GM18951 (cell line): ENCODE data around the gene SMG6.

ENCODE experiments used
- POLR2A ChIP-seq: IDR thresholded peaks from 4 replicates; pipeline ENCODE4 v1.6.1; 2011; ENCODE audit warnings: mild to moderate bottlenecking; ENCODE audit not compliant: insufficient read length, insufficient read depth; ENCODE audit errors: extremely low read depth
- in situ Hi-C: fragments of 300-500 bp; cut with MboI; formaldehyde crosslinking; loops from one replicate; pipeline ENCODE4 v1.12.0; 2022; ENCODE audit warnings: low sequenced_read_pairs, mixed read lengths, inconsistent platforms; ENCODE audit not compliant: unreplicated experiment

SMG6 gene

DNA sequence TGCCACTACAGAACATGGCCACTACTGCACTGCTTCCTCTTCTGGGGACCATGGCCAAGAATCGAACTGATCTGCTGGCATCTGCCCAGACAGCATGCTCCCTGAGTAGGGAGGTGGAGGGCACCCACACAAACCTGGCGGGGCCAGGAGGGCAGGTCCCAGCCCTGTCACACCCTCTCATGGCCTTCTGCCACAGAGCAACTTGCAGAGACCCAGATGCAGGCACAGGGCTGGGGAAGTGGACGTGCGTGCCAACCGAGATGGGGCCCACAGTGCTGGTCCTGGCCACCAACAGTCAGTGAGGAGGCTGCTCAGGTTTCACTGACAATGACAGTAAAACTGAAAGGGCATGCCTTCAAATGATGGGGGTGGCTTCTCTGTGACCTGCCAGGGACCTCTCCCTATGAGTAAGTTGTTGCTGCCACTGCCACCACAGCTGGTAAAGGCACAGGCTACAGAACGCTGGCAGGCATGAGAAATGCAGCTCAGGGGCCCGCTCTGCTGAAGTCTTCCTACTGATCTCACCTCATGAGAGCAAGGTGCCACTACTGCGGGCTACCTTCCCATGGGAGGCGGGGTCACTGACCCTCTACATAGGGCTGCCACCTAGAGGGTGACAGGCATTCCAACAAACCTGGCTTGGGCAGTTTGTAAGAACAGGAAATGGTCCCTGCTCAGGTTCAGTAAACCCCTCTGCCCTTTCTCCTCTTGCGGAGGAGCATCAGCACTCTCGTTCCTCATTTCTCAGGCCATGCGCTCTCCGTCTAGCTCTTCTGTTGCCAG, 233.2 kb downstream of the SMG6 start:
- TF ChIP-seq POLR2A, result peak; percentile 14
- in situ Hi-C loops, result no loop called here

DNA sequence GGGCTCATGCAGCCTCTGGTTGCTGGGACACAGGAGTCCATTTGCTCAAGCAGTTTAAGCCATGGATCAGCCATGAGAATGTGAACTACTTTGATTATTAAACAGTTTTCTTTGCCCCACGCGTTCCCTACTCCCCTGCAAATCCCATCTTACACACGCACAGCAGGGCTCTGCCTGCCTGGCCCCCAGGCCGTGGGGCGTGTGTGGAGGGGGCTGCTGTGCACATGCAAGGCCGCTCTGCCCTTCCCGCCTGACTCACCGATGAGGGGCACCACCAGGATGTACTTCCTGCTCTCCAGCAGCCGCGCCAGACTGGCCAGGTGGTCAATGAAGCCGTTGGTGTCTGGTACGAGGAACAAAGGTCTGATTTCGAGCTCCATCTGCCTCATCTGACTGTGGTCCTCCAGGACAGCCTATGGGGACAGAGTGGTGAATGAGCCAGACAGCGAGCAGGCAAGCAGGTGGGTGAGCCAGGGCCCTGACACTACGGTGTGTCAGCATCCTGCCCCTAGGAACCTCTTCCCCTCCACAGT, 235.0 kb downstream of the SMG6 start:
- no peak for TF ChIP-seq POLR2A
- in situ Hi-C loops, result loop anchor here (10.0 kb wide), 1 partner anchor 176 kb away; no protein-coding TSS in a partner anchor

DNA sequence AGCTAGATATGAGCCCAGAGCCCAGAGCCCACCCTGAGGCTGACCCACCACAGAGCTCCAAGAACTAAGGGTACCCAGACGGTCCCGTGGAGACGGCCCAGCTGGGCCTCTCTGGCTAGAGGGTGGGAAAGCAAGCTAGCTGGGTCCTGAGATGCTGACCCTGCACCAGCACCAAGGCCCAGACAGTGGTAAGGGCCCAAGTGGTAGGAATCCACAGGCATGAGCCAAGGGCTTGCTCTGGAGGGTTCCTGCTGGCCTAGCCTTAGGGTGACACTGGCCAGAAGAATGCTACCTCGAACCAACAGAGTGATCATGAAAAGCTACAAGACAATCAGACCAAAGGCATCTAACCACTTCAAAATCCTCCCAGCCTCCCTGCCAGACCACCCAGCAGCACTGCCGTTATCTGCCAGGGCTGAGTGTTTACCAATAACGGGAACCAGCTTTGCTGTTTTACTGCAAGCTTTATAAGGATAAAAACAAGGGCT, 235.5 kb downstream of the SMG6 start:
- in situ Hi-C loops, result loop anchor here (10.0 kb wide), 1 partner anchor 177 kb away; no protein-coding TSS in a partner anchor
- no peak for TF ChIP-seq POLR2A

DNA sequence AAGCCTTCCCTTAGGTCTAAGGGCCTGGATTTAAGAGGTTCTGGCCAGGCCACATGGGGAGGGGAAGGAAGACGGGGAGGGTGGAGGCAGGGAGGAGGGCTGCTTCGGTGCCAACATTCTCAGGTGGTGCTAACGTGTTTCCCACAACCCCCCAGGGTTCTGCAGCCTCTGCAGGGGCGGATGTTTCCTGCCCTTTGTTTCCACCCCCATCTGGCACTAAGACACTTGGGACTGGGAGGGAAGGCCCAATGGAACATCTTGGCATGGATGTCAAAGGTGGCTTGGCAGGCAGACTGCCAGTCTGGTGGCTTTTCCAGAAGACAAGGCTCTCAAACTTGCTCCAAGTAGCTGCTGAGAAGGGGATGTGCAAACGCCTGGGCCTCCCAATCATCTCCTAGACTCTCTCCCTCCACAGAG, 236.0 kb downstream of the SMG6 start:
- in situ Hi-C loops, result loop anchor here (10.0 kb wide), 1 partner anchor 177 kb away; no protein-coding TSS in a partner anchor
- TF ChIP-seq POLR2A, result no peak

DNA sequence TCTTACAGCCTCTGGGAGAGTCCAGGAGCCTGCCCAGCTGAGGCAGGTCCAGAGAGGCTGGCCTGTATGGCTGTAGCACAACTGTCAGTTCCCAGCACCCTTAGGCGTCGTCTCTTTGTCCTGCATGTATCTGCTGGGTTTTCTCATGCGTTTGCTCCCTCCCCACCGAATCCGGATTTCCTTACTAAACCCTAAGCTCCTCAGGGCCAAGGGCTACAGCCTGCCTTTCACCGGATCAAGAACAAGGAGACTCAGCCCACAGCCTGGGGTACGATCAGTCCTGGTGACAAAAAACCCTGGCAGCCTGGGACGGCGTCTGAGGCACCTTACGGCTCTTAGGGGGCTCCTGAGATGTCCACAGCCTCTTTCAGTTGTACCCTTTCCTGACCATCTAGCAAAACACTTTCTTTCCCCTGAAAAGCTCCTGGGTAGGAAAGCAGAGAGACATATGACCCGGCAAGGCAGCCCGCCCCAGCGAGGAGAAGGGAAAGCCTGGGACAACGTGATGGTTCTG, 236.5 kb downstream of the SMG6 start:
- in situ Hi-C loops, result loop anchor here (10.0 kb wide), 1 partner anchor 178 kb away; no protein-coding TSS in a partner anchor
- TF ChIP-seq POLR2A, result no peak

DNA sequence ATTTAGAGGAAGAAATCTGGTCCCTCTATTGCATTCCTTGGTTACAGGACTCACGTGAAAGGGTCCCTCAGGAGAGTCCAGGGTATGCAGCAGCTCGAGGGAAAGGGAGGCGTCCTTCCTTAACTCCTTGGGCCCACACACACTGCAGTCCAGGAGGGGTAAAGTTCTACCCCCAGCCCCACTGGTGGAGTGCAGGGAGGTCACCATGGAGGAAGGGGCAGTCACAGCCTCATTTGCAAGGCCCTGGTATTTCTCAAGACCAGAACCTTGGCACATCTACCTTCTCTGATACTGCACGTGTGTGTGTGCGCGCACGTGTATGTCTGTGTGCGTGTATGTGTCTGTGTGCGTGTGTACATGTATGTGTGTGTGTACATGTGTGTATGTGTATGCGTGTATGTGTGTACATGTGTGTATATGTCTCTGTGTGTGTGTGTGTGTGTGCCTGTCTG, 237.6 kb downstream of the SMG6 start:
- in situ Hi-C loops, result loop anchor here (10.0 kb wide), 1 partner anchor 179 kb away; no protein-coding TSS in a partner anchor
- no peak for TF ChIP-seq POLR2A

DNA sequence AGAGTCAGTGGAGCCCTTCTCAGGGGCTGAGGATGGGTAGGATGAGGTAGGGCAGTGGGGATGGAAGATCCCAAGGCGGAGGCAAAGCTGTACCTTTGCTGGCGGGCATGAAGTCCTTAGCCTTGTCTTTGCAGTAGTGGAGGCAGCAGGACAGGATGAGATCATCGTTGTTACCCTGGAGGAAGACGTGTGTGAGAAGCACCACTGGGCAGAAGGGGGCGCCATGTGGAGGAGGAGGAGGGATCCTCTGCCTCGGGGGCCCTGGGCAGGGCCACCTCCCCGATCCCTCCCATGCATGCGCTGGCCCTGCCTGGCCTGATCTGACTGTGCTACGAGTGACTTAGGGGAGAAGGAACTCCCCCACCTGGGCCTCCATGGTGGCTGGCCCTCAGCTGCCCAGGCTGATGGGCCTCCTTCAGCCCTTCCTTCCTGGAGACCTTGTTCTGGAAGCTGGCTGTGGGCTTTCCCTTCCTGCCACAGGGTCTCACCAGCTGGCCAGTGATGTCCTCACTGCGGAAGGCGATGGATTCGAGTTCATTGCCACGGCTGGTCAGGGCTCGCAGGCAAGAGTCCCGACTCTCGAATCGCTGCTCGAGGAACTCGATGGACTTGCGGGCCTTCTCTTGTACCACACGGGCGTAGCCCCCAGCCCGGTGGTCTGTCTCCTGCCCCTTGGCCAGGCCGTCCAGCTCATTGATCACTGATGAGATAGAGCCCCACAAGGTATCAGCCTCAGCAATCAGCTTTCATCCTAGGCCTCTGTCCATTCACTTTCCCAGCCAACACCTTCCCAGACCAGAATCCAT, 238.4 kb downstream of the SMG6 start:
- in situ Hi-C loops, result loop anchor here (10.0 kb wide), 1 partner anchor 180 kb away; no protein-coding TSS in a partner anchor
- no peak for TF ChIP-seq POLR2A

DNA sequence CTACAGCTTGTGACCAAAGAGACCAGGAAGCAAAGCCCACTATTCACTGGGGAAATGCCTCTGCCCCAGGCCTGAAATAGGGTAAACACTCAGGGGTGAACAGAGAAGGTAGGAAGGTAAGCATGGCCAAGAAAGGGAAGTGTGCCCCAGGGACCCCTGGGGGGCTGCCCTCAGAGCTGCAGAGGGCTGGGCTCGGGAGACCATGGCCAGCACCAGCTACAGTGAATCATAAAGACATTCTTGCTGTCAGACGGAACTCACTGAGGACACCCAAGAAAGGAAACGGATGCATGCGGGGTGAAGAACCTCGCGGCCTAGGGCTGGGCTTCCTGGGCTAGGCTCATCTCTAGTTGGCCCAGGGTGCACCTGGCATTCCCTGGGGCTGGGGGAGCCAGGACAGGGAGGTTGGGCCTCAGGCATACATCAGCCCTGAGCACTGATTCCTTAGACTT, 239.0 kb downstream of the SMG6 start:
- peak; percentile 6 for TF ChIP-seq POLR2A
- in situ Hi-C loops, result loop anchor here (10.0 kb wide), 1 partner anchor 180 kb away; no protein-coding TSS in a partner anchor

DNA sequence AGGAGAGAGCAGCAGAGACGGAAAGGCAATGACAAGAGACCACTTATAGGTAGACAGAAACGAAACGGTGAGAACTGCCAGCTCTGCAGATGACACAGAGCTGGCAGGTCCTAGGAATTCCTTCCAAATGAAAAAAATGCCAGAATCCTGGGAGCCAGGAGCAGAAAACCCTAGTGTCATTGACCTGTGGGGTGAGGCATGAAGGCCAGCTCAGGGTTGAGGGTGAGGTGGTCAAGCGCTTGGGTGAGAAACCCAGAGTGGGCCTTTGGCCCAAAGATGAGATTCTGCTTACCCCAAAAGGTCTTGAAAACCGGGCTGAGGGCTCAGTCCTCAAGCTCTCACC, 239.5 kb downstream of the SMG6 start:
- in situ Hi-C loops, result loop anchor here (10.0 kb wide), 1 partner anchor 181 kb away; no protein-coding TSS in a partner anchor
- no peak for TF ChIP-seq POLR2A

DNA sequence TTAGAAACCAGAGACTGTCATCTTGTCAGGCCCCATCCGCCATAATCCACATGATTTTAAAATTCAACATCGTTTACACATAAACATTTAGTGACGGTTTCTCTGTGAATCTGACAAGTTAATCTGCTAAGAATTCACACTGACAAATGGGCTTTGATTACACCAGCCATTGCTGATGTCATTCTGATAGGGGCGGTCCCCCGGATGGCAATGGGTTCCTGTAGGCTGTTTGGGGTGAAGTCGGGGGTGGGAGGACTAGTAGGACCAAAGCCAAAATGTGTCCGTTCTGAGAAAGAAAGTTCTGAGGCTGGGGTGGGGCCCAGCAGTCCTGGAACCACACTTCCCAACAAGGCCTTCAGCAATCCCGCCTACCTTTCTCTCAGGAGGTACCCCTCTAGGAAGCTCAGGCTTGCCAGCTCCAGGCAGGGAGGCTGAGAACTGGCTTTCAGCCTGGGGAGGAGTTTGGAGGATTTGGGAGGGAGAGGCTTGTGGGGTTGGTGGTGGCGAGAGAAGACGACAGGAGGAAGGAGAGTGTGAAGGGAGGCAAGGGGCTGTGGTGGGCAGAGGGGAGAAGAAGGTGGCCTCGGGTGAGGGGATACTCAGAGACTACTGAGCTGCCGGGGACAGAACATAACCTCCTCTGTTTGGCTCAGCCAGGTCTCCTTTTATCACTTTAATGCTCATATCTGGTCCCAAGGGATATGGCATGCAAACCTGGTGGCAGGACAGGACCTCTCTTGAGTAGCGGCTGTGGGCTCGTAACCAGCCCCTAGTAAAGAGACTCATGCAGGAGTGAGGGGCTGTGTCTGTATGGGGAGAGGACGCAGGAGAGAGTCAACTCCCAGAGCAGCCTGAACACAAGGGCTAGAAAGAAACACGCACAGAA, 240.1 kb downstream of the SMG6 start:
- in situ Hi-C loops, result loop anchor here (10.0 kb wide), 1 partner anchor 181 kb away; no protein-coding TSS in a partner anchor
- TF ChIP-seq POLR2A, result no peak

DNA sequence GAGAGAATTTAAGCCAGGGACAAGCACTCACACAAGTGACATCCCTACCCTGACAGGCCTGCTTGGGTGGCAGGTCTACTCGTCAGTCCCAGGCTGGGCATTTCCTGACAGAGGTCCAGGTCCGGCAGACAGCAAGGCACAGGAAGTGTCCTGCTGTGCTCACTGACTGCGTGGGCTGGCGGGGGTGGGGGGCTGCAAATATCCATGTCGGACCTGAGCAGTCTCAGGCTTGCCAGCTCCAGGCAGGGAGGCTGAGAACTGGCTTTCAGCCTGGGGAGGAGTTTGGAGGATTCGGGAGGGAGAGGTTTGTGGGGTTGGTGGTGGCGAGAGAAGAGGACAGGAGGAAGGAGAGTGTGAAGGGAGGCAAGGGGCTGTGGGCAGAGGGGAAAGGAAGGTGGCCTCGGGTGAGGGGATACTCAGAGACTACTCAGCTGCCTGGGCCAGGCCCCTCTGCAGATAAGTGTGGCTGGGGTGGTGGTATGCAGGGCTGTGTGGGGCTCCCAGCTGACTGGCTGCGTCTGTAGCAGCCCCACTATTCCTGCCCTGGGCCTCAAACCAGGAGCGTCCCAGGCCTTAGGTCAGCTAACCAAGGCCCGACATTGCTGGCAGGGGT, 240.9 kb downstream of the SMG6 start:
- TF ChIP-seq POLR2A, result no peak
- in situ Hi-C loops, result loop anchor here (10.0 kb wide), 1 partner anchor 182 kb away; no protein-coding TSS in a partner anchor
